MCF 10A (cell line): ENCODE measurements around the gene PLEKHA6. TPM values are rescaled to one million over a fixed set of nuclear protein-coding genes. Genes with fewer than 3 reads are reported as not detected.

Experiments
- BruUV-seq: library from RNA; stranded (reverse); fragments of 400-500 nt; replicated peaks from 2 replicates; lab custom pipeline; 2021; lab: Mats Ljungman, UMichigan
- CTCF ChIA-PET: fragments of 300-600 bp; sonication (Branson Sonifier 250); formaldehyde crosslinking; extraction: SDS; loops from one replicate; lab custom pipeline; 2021; ENCODE audit warnings: antibody characterized with exemption, inconsistent platforms; lab: Yijun Ruan, JAX
- POLR2A ChIA-PET: fragments of 300-600, 350-650 bp; sonication (Branson Sonifier 250); formaldehyde crosslinking; extraction: SDS; loops from one replicate; lab custom pipeline; 2020; ENCODE audit warnings: antibody characterized with exemption, inconsistent platforms; lab: Yijun Ruan, JAX
- DNase-seq: peaks from one replicate; pipeline ENCODE4 v3.0.0-alpha.2; 2018; ENCODE audit not compliant: unreplicated experiment
- H3K27ac Mint-ChIP-seq: one replicate; pipeline ENCODE4 v1.8.0; 2022; ENCODE audit warnings: mild to moderate bottlenecking, low read depth, mixed read lengths; ENCODE audit not compliant: unreplicated experiment
- H3K27me3 Mint-ChIP-seq: one replicate; pipeline ENCODE4 v1.8.0; 2022; ENCODE audit warnings: mixed read lengths; ENCODE audit not compliant: insufficient read depth, unreplicated experiment
- H3K36me3 Mint-ChIP-seq: one replicate; pipeline ENCODE4 v1.8.0; 2022; ENCODE audit warnings: mild to moderate bottlenecking, moderate library complexity, mixed read lengths; ENCODE audit not compliant: insufficient read depth, unreplicated experiment
- H3K4me1 Mint-ChIP-seq: one replicate; pipeline ENCODE4 v1.8.0; 2022; ENCODE audit warnings: mixed read lengths; ENCODE audit not compliant: insufficient read depth, unreplicated experiment
- H3K4me3 Mint-ChIP-seq: one replicate; pipeline ENCODE4 v1.8.0; 2022; ENCODE audit warnings: mild to moderate bottlenecking, moderate library complexity, mixed read lengths; ENCODE audit not compliant: unreplicated experiment
- H3K9me3 Mint-ChIP-seq: one replicate; pipeline ENCODE4 v1.8.0; 2022; ENCODE audit warnings: mixed read lengths; ENCODE audit not compliant: unreplicated experiment
- intact Hi-C: fragments of 100-400 bp; cut with micrococcal nuclease; formaldehyde crosslinking; loops from 2 replicates; pipeline ENCODE4 v1.14.1; 2022
- total RNA-seq: library from RNA; stranded (reverse); gene quantifications from 2 replicates; pipeline ENCODE4 v1.2.3, GENCODE V29; 2022
- TF ChIP-seq, protein P1 (sequence below): fragments of 200-600 bp; IDR thresholded peaks from one replicate; pipeline ENCODE4 v1.8.0; 2022; ENCODE audit warnings: antibody characterized with exemption, mild to moderate bottlenecking; ENCODE audit not compliant: unreplicated experiment

The PLEKHA6 gene
- total RNA-seq, 1 experiment from 2014 or later: 75.9 TPM

DNA sequence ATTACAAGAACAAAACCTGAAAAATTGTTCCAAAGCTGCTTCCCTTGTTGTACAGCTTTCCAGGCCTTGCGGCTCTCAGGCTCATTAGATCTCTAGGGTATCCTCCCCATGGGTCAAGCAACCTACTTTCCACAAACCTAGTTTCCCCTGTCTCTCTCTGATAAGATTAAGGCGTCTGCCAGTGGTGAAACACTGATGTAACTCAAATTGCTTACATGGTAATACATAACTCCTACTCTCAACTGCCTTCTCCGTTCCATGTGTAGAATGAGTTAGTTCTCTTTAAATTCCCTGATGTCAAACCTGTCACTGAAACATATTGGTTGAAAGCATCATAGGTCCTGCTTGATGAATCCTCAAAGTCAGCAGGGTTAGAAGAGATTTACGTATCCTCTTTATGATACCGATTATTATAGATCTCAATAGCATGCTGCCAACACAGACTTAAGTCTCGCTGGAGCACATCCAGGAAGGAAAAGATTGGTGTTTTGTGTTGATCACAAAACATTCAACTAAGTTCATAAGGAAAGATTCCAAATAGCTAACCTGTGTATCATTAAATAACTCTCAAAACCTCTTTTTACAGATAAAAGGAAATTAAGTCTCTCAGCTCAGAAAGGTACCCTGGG lies 41.3 kb upstream of the PLEKHA6 start:
- TF ChIP-seq, protein P1, sequence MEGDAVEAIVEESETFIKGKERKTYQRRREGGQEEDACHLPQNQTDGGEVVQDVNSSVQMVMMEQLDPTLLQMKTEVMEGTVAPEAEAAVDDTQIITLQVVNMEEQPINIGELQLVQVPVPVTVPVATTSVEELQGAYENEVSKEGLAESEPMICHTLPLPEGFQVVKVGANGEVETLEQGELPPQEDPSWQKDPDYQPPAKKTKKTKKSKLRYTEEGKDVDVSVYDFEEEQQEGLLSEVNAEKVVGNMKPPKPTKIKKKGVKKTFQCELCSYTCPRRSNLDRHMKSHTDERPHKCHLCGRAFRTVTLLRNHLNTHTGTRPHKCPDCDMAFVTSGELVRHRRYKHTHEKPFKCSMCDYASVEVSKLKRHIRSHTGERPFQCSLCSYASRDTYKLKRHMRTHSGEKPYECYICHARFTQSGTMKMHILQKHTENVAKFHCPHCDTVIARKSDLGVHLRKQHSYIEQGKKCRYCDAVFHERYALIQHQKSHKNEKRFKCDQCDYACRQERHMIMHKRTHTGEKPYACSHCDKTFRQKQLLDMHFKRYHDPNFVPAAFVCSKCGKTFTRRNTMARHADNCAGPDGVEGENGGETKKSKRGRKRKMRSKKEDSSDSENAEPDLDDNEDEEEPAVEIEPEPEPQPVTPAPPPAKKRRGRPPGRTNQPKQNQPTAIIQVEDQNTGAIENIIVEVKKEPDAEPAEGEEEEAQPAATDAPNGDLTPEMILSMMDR: no peak
- Mint-ChIP-seq H3K27me3 (no peaks in the 10 kb centered on the region), H3K27ac (peak overlapping the region; percentile 14), H3K4me1 (peaks cover 17% of the 10 kb centered on the region), H3K9me3 (no peaks in the 10 kb centered on the region), H3K4me3 (no peak overlapping the region), H3K36me3 (peaks cover 94% of the 10 kb centered on the region)
- no TSS peak for BruUV-seq
- intact Hi-C loops: no loop called here
- no peak for DNase-seq
- POLR2A ChIA-PET: interaction anchor here (1.1 to 8.0 kb wide), 6 partner anchors 9 to 106 kb away, joined by 3 to 52 read pairs (median 16); no protein-coding TSS in a partner anchor
- CTCF ChIA-PET: interaction anchor here (0.6 to 6.0 kb wide), 16 partner anchors 12 to 541 kb away, joined by 3 to 123 read pairs (median 6); partner anchors contain the start of genes MDM4 and REN

DNA sequence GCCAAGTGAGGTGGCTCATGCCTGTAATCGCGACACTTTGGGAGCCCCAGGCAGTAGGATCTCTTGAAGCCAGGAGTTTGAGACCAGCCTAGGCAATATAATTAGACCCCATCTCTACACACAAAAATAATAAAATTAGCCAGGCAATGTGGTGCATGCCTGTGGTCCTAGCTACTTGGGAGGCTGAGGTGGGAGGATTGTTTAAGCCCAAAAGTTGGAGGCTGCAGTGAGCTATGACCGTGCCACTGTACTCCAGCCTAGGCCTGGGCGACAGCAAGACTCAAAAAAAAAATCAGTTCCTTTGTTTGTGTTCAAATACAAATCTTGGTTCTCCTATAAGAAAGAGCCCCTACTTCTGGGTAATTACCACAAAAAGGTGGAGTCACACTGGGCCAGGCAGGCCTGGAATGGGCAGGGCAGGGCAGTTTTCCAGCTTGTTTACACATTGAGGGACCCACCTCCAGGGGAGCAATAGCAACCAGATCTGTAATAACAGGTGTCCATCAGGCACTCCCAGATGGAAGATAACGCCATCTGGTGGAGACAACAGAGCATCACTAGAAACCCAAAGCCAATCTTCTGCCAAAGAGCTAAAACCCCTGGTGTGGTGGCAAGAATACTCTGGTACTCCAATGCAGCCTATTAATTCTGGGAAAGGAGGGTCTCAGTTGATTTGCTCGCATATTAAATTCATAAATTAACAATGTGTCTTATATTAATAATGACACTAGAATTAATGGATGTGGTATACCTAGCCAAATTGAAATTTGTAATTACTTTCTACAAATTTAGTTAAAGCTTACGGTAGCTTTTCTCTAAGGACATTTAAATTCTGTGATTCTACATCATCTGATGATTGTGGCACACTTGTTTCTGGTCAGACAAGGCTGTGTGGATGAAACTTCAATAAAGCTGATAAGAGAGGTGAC lies 38.7 kb upstream of the PLEKHA6 start:
- peaks cover 70% of the 10 kb centered on the region for H3K36me3 Mint-ChIP-seq
- CTCF ChIA-PET: interaction anchor here (0.6 to 6.9 kb wide), 84 partner anchors 9 to 1117 kb away, joined by 3 to 123 read pairs (median 5); partner anchors contain the start of genes GOLT1A, MDM4, PIK3C2B and PLEKHA6
- H3K4me1 Mint-ChIP-seq: no peaks in the 10 kb centered on the region
- intact Hi-C loops: loop anchor here (1.0 kb wide), 3 partner anchors 105 to 236 kb away; no protein-coding TSS in a partner anchor
- BruUV-seq: no TSS peak
- H3K4me3 Mint-ChIP-seq: no peak overlapping the region
- DNase-seq: peak; percentile 97
- no peaks in the 10 kb centered on the region for H3K27me3 Mint-ChIP-seq
- TF ChIP-seq, protein P1: peak; percentile 98
- POLR2A ChIA-PET: interaction anchor here (0.6 to 8.0 kb wide), 36 partner anchors 10 to 537 kb away, joined by 3 to 56 read pairs (median 5); partner anchors contain the start of genes GOLT1A, MDM4, PIK3C2B and SNRPE
- no peaks in the 10 kb centered on the region for H3K9me3 Mint-ChIP-seq
- H3K27ac Mint-ChIP-seq: peak overlapping the region; percentile 84

DNA sequence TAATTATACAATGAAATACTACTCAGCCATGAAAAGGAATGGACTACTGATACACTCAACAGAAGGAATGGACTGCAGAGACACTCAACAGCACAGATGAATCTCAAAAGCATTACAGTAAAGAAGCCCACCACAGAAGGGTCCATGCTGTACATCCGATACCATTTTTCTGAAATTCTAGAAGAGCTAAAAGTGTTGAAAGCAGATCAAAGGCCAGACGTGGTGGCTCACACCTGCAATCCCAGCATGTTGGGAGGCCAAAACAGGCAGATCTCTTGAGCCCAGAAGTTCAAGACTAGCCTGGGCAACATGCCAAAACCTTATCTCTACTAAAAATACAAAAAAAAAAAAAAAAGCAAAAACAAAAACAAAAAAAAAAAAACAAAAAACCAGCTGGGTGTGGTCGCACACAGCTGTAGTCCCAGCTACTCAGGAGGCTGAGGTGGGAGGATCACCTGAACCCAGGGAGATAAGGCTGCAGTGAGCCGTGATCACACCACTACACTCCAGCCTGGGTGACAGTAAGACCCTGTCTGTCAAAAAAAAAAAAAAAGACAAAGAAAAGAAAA lies 36.4 kb upstream of the PLEKHA6 start:
- Mint-ChIP-seq H3K4me3 (no peak overlapping the region), H3K36me3 (peaks cover 47% of the 10 kb centered on the region), H3K4me1 (no peaks in the 10 kb centered on the region), H3K27ac (no peak overlapping the region), H3K27me3 (no peaks in the 10 kb centered on the region), H3K9me3 (no peaks in the 10 kb centered on the region)
- ChIA-PET CTCF (interaction anchor here (0.5 to 6.9 kb wide), 13 partner anchors 8 to 1223 kb away, joined by 3 to 123 read pairs (median 4); partner anchors contain the start of genes PIK3C2B, PLEKHA6 and REN), POLR2A (interaction anchor here (0.7 to 8.0 kb wide), 7 partner anchors 11 to 111 kb away, joined by 3 to 52 read pairs (median 10); no protein-coding TSS in a partner anchor)
- DNase-seq: no peak
- intact Hi-C loops: no loop called here
- BruUV-seq: no TSS peak
- TF ChIP-seq, protein P1: no peak
